ENCODE measurements around the gene RNF14. TPM values are rescaled to one million over a fixed set of nuclear protein-coding genes. Genes with fewer than 3 reads are reported as not detected.

Gene RNF14
- total RNA-seq, 2 experiments from 2014 or later = 35.7 to 38.0 TPM

DNA sequence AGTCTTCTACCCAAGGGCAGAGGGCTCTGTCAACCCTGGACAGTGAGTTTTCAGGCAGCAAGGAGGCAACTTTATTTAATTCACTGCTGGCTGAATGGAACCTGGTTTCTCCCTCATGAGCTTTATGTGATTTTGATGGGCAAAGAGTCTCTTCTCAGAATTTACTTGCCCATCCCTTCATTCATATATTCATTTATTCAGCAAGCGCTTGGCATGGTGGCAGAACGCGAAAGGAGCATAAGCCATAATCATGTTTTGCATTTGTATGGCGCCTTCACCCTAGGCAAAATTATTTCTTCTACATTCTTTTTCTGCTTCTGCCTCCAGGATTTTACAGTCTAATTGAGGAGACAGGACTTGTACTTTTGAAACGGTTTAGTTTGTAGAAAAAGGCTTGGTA is 37.2 kb upstream of the RNF14 start:
- peaks cover 34% of the 10 kb centered on the region for H3K36me3 Mint-ChIP-seq (ENCODE audit: low read depth)
- no peak overlapping the region for H3K4me3 Mint-ChIP-seq
- ATAC-seq = no peak
- H3K27me3 Mint-ChIP-seq = no peaks in the 10 kb centered on the region
- H3K9me3 Mint-ChIP-seq (ENCODE audit: low read depth) = no peaks in the 10 kb centered on the region
- DNase-seq = no peak
- H3K4me1 Mint-ChIP-seq = peaks cover 4% of the 10 kb centered on the region
- ChIA-PET CTCF (interaction anchor here (1.0 kb wide), 1 partner anchor 29 kb away, joined by 3 read pairs; no protein-coding TSS in a partner anchor), POLR2A (no interaction called here)
- intact Hi-C loops (cut with DNase I, micrococcal nuclease) = no loop called here
- no peak overlapping the region for H3K27ac Mint-ChIP-seq

DNA sequence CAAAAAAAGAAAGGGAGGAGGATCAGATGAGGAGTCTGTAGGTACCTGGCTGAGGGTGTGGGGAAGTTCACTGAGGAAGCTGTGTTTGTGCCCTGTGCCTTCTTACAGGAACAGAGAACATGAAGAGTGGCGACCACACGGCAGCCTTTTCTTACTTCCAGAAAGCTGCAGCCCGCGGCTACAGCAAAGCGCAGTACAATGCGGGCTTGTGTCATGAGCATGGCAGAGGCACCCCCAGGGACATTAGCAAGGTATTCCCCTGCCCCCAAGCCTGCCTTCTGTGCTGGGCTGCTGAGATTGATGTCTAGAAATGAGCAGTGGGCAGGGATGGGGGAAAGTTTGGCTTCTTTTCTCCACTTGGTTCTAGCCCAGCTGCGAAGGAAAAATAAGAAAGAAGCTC is 35.8 kb upstream of the RNF14 start:
- CTCF ChIA-PET = interaction anchor here (0.6 to 1.5 kb wide), 2 partner anchors 125 to 292 kb away, joined by 3 read pairs; no protein-coding TSS in a partner anchor
- DNase-seq = no peak
- no peaks in the 10 kb centered on the region for H3K9me3 Mint-ChIP-seq (ENCODE audit: low read depth)
- no peak overlapping the region for H3K4me3 Mint-ChIP-seq
- POLR2A ChIA-PET = no interaction called here
- H3K36me3 Mint-ChIP-seq (ENCODE audit: low read depth) = peaks cover 35% of the 10 kb centered on the region
- no peak overlapping the region for H3K27ac Mint-ChIP-seq
- no peaks in the 10 kb centered on the region for H3K27me3 Mint-ChIP-seq
- intact Hi-C loops (cut with DNase I, micrococcal nuclease) = no loop called here
- H3K4me1 Mint-ChIP-seq = no peaks in the 10 kb centered on the region
- ATAC-seq = no peak

DNA sequence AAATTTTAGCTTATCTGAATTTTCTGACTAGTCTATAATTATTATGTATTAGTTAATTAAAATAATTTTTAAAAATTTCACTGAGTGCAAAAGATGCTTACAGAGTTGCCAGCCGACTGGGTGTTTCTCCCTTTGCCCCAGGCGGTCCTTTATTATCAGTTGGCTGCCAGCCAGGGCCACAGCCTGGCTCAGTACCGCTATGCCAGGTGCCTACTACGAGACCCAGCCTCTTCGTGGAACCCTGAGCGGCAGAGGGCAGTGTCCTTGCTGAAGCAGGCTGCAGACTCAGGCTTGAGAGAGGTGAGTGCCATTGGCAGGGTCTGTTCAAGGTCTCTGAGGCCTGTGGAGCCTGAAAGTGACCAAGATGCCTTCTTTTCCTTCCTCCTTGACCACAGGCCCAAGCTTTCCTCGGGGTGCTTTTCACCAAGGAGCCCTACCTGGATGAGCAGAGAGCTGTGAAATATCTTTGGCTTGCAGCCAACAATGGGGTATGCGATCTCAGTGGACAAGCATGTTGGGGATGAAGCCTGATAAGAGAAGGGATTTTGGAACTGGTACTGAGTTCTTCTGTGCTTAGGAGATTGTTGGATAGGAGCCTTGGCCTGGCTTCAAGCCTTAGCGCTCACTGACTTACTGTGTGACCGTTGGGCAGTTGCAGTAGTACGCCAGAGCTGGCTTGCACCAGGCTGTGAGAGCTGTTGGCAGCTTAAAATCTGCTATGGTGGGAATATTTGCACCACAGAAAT is 34.6 kb upstream of the RNF14 start:
- intact Hi-C loops (cut with DNase I, micrococcal nuclease) = no loop called here
- H3K36me3 Mint-ChIP-seq (ENCODE audit: low read depth) = peaks cover 30% of the 10 kb centered on the region
- H3K27me3 Mint-ChIP-seq = no peaks in the 10 kb centered on the region
- H3K4me3 Mint-ChIP-seq = no peak overlapping the region
- H3K27ac Mint-ChIP-seq = no peak overlapping the region
- POLR2A ChIA-PET = no interaction called here
- no peak for ATAC-seq
- no peak for DNase-seq
- H3K9me3 Mint-ChIP-seq (ENCODE audit: low read depth) = no peaks in the 10 kb centered on the region
- H3K4me1 Mint-ChIP-seq = no peaks in the 10 kb centered on the region
- CTCF ChIA-PET = interaction anchor here (0.5 to 1.5 kb wide), 5 partner anchors 9 to 595 kb away, joined by 3 read pairs; no protein-coding TSS in a partner anchor

DNA sequence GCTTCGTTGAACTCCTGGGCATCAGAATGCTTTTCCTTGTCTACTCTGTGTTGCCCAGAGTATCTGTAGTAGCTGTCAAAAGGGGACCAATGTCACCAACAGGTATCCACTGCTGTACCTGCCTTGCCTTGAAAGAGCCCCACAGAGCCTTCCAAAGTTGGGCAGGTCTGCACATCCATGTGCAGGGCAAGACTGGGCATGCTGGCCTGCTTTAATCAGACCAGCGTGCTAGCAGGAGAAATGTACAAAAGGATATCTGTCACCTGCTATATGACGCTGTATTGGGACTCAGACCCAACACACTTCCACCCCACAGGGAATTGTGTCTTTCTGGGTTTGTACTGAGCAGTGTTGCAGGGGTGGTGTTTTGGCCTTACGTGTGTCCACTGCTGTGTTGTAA is 33.4 kb upstream of the RNF14 start:
- Mint-ChIP-seq H3K4me3 (no peak overlapping the region), H3K27me3 (no peaks in the 10 kb centered on the region), H3K27ac (peak overlapping the region; percentile 16)

DNA sequence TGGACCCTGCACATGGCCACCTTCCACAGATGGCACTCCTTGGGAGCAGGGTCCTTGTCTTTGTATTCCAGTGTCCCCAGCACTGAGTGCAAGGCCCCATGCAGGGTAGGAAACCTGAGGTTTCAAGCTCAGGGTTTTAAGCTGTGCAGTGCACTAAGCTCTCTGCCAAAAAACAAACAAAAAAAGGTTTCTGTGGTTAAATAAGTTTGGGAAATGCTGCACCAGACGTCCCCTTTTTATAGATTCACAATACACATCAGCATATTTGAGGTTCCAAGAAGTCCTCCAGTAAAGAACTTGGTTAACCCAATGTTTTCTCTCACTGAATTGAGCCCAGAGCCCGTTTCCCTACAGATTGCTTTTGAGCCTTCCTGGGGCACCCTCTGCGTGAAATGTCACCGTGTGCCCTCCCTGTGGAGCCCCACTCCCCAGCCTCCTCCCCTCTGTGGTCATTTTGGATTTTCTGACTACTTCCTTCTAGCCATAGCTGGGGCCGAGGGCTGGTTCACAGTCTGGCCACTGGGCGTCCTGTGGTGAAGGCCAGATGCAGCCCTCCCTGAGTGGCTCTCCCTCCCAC is 28.1 kb upstream of the RNF14 start:
- intact Hi-C loops (cut with DNase I, micrococcal nuclease) = no loop called here
- Mint-ChIP-seq H3K27ac (no peak overlapping the region), H3K9me3 (ENCODE audit: low read depth) (no peaks in the 10 kb centered on the region), H3K4me3 (no peak overlapping the region), H3K4me1 (peaks cover 3% of the 10 kb centered on the region), H3K27me3 (no peaks in the 10 kb centered on the region), H3K36me3 (ENCODE audit: low read depth) (peaks cover 17% of the 10 kb centered on the region)
- DNase-seq (no peak), ATAC-seq (no peak)
- POLR2A ChIA-PET = interaction anchor here (0.6 to 1.5 kb wide), 2 partner anchors 17 to 66 kb away, joined by 3 to 4 read pairs; partner anchors contain the start of gene DELE1
- CTCF ChIA-PET = interaction anchor here (0.7 to 4.1 kb wide), 3 partner anchors 12 to 240 kb away, joined by 3 to 35 read pairs (median 4); no protein-coding TSS in a partner anchor

More for the DNA sequence above, 33.4 kb upstream of the RNF14 start:
- CTCF ChIA-PET = no interaction called here
- POLR2A ChIA-PET = no interaction called here
- H3K9me3 Mint-ChIP-seq (ENCODE audit: low read depth) = no peaks in the 10 kb centered on the region
- intact Hi-C loops (cut with DNase I, micrococcal nuclease) = no loop called here
- DNase-seq (no peak), ATAC-seq (no peak)
- H3K4me1 Mint-ChIP-seq = no peaks in the 10 kb centered on the region
- H3K36me3 Mint-ChIP-seq (ENCODE audit: low read depth) = peaks cover 27% of the 10 kb centered on the region

DNA sequence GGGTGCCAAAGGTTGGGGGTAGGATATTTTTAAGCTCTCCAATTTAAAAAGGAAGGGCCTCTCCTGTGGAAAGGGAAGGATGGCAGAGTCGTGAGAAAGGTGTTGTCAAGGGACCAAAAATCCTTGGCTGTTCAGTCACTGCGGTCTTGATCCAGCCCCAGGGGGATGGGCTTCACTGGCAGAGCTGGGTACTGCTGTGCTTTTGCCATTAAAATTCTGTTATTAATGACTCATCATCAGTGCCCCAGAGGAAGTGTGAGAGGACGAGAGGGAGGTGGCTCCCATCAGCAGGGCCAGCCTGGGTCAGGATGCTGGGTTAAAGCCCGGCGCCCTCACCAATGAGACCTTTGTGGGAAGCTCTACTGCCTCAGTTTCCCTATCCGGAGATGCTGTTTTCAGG is 27.6 kb upstream of the RNF14 start:
- H3K27me3 Mint-ChIP-seq = no peaks in the 10 kb centered on the region
- H3K4me3 Mint-ChIP-seq = no peak overlapping the region
- H3K4me1 Mint-ChIP-seq = peaks cover 3% of the 10 kb centered on the region
- ChIA-PET POLR2A (interaction anchor here (0.6 to 1.5 kb wide), 2 partner anchors 17 to 66 kb away, joined by 3 to 4 read pairs; partner anchors contain the start of gene DELE1), CTCF (interaction anchor here (1.2 to 4.1 kb wide), 3 partner anchors 11 to 19 kb away, joined by 3 to 35 read pairs (median 4); partner anchors contain the start of gene DELE1)
- H3K9me3 Mint-ChIP-seq (ENCODE audit: low read depth) = no peaks in the 10 kb centered on the region
- peaks cover 14% of the 10 kb centered on the region for H3K36me3 Mint-ChIP-seq (ENCODE audit: low read depth)
- DNase-seq (no peak), ATAC-seq (no peak)
- no peak overlapping the region for H3K27ac Mint-ChIP-seq
- intact Hi-C loops (cut with DNase I, micrococcal nuclease) = no loop called here

DNA sequence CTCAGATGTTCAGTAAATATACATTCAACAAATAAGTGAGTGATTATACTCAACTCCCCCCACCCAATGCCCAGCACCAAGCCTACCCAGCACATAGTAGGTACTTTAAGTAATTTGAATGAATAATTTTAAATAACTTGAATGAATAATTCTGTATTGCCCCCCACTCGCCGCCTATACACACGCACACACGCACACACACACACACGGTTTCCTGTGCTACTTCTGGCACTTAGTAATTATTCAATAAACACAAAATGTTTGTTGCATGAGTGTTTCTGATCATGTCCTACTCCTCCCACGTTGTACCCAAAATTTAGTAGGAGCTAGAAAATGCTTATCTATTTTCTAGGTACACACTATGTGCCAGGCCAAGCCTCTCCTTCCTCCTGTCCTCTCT is 27.1 kb upstream of the RNF14 start:
- no peak for ATAC-seq
- intact Hi-C loops (cut with DNase I, micrococcal nuclease) = no loop called here
- no peak for DNase-seq
- Mint-ChIP-seq H3K4me1 (peaks cover 3% of the 10 kb centered on the region), H3K27me3 (no peaks in the 10 kb centered on the region), H3K36me3 (ENCODE audit: low read depth) (peaks cover 14% of the 10 kb centered on the region), H3K9me3 (ENCODE audit: low read depth) (no peaks in the 10 kb centered on the region), H3K4me3 (no peak overlapping the region), H3K27ac (no peak overlapping the region)
- ChIA-PET POLR2A (interaction anchor here (0.6 to 1.5 kb wide), 2 partner anchors 18 to 65 kb away, joined by 3 to 4 read pairs; partner anchors contain the start of gene DELE1), CTCF (interaction anchor here (0.8 to 4.1 kb wide), 4 partner anchors 9 to 18 kb away, joined by 3 to 35 read pairs (median 4); partner anchors contain the start of gene DELE1)

DNA sequence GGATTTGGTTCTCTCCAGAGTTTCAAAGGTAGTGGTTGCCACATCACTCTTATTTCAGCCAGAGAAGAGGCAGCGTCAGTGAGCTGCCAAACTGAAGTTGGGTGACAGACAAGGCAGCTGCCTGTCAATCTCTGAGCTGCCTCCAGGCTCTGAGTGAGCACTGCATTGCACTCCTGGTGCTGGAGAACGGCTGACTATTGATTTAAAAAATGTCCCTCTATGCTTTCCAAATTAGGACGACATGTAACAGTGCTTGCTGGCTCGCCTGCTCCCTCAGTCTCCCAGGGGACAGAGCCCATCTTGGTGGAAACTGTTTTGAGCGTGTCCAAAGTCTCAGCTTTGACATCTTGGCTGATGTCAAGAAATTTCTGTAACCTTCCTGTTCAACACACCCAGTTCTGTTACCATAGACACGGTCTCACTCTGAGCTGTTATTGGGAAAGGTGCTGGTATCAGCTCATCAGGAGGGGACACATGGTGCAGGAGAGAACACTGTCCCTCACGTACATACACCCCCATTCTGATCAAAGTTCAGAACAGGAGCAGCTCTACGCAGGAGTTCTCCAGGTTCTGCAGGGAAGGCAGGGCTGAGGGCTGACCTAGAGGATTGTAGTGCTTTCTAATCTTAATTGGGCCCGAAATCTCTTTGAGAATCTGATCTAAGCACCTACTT is 26.6 kb upstream of the RNF14 start:
- H3K27ac Mint-ChIP-seq = no peak overlapping the region
- DNase-seq (no peak), ATAC-seq (no peak)
- no peaks in the 10 kb centered on the region for H3K27me3 Mint-ChIP-seq
- CTCF ChIA-PET = interaction anchor here (0.5 to 4.1 kb wide), 4 partner anchors 8 to 160 kb away, joined by 3 to 35 read pairs (median 4); partner anchors contain the start of gene DELE1
- no peak overlapping the region for H3K4me3 Mint-ChIP-seq
- intact Hi-C loops (cut with DNase I, micrococcal nuclease) = no loop called here
- no peaks in the 10 kb centered on the region for H3K9me3 Mint-ChIP-seq (ENCODE audit: low read depth)
- H3K4me1 Mint-ChIP-seq = peaks cover 3% of the 10 kb centered on the region
- POLR2A ChIA-PET = no interaction called here
- H3K36me3 Mint-ChIP-seq (ENCODE audit: low read depth) = peaks cover 12% of the 10 kb centered on the region

DNA sequence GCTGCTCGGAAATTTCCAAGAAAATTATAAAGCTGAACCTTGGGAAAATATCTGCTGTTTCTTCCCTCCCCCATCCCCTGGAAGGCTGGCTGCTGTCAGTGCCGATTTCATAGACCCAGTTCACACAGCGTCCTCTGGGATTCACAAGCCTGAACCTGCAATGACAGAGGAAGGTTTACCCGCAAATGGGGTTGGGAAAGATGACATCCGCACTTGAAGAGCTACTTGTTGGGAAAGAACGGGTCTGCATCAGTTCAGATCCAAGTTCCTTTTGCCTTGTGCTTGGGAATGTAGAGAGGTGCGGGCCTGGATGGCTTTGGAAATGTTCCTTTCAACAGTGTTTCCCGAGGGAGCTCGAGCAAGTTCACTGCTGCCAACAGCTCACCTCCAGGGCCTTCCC is 24.8 kb upstream of the RNF14 start:
- H3K27me3 Mint-ChIP-seq = no peaks in the 10 kb centered on the region
- H3K4me1 Mint-ChIP-seq = peaks cover 3% of the 10 kb centered on the region
- no peak overlapping the region for H3K4me3 Mint-ChIP-seq
- H3K36me3 Mint-ChIP-seq (ENCODE audit: low read depth) = peaks cover 9% of the 10 kb centered on the region
- no peaks in the 10 kb centered on the region for H3K9me3 Mint-ChIP-seq (ENCODE audit: low read depth)
- CTCF ChIA-PET = interaction anchor here (1.0 to 1.8 kb wide), 8 partner anchors 10 to 64 kb away, joined by 3 to 9 read pairs (median 5); partner anchors contain the start of gene RNF14
- POLR2A ChIA-PET = no interaction called here
- DNase-seq (no peak), ATAC-seq (no peak)
- intact Hi-C loops (cut with DNase I, micrococcal nuclease) = no loop called here
- H3K27ac Mint-ChIP-seq = no peak overlapping the region

DNA sequence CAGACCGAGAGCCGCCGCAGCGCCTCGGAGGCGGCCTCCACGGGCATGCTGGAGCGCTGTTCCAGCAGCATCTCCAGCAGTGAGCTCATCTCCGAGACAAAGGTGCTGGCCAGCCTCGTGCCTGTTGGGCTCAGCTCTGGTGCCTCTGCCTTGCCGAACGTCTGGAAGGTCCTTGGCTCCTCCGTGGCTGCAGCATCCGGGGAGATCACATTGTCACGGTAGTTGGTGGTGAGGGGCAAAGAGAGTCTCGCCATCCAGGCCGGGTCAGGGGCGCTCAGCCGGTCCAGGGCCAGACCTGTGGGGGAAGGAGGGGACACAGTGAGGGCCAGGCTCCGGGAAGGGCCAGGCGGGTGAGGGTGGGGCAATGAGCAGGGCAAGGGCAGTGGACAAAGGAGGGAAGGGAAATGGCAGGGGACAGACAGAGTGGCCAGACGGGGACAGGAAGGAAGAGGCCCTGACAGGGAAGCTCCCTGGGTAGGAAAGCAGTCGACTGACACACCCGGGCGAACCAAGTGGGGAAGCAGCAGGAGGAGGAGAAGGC is 23.3 kb upstream of the RNF14 start:
- ATAC-seq (no peak), DNase-seq (no peak)
- ChIA-PET POLR2A (no interaction called here), CTCF (interaction anchor here (1.6 to 4.3 kb wide), 3 partner anchors 15 to 253 kb away, joined by 5 to 17 read pairs (median 6); partner anchors contain the start of gene DELE1)
- Mint-ChIP-seq H3K4me1 (peaks cover 5% of the 10 kb centered on the region), H3K9me3 (ENCODE audit: low read depth) (no peaks in the 10 kb centered on the region), H3K36me3 (ENCODE audit: low read depth) (peaks cover 2% of the 10 kb centered on the region), H3K4me3 (no peak overlapping the region), H3K27ac (no peak overlapping the region), H3K27me3 (no peaks in the 10 kb centered on the region)
- intact Hi-C loops (cut with DNase I, micrococcal nuclease) = no loop called here

DNA sequence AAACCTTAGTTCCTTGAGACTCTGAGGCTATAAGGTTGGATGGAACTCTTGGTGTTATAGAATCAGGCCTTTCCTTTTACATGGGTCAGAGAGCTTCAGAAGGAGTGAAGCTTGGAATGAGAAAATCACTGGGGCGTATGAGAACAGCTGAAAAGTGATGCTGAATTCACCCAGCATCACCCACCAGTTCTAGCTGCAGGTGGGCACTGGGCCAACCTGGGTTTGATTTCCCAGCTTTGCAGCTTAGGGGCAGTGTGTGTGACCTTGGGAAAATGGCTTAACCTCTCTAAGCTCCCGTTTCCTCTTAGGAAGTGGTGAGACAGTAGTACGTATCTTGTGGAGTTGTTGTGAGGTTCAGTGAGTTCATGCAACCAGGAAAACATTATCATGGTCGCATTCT is 21.6 kb upstream of the RNF14 start:
- no peaks in the 10 kb centered on the region for H3K27me3 Mint-ChIP-seq
- ChIA-PET CTCF (interaction anchor here (1.1 to 4.3 kb wide), 4 partner anchors 13 to 44 kb away, joined by 3 to 17 read pairs (median 4); partner anchors contain the start of gene DELE1), POLR2A (no interaction called here)
- no peaks in the 10 kb centered on the region for H3K36me3 Mint-ChIP-seq (ENCODE audit: low read depth)
- no peak overlapping the region for H3K4me3 Mint-ChIP-seq
- intact Hi-C loops (cut with DNase I, micrococcal nuclease) = no loop called here
- DNase-seq (no peak), ATAC-seq (no peak)
- H3K9me3 Mint-ChIP-seq (ENCODE audit: low read depth) = no peaks in the 10 kb centered on the region
- no peak overlapping the region for H3K27ac Mint-ChIP-seq
- peaks cover 7% of the 10 kb centered on the region for H3K4me1 Mint-ChIP-seq
